ENCODE measurements around the gene REX1BD. TPM values are rescaled to one million over a fixed set of nuclear protein-coding genes. Genes with fewer than 3 reads are reported as not detected.

Gene REX1BD
- total and polyA plus RNA-seq, 8 donors: 30.0 to 158 (median 42.2) TPM

- FAIRE-seq (no peak), ATAC-seq (no peak), DNase-seq (peak in 2 of 6 donors; percentile 26 to 81)
- H3K9me3 ChIP-seq: no peaks in the 10 kb centered on the region
- H3K4me3 ChIP-seq: peak within 1 kb of the TSS; percentile 33 to 79 (median 72)
- WGBS, 2 donors: 3% methylated on average over 47 of the region's 47 CpGs
- peaks cover 5 to 8% (median 7%) of the 10 kb centered on the region in 3 donors for H3K4me1 ChIP-seq
- peak within 1 kb of the TSS; percentile 70 to 91 (median 82) for H3K27ac ChIP-seq
- H3K27me3 ChIP-seq: no peaks in the 10 kb centered on the region
- H3K36me3 ChIP-seq: no peaks in the 10 kb centered on the region
- TF ChIP-seq CTCF (IDR thresholded peaks at IDR 0.05): no peak
- intact Hi-C loops (cut with DNase I): no loop called here
These were observed 48.5 kb downstream of the REX1BD start, which contains the start of gene KLHL26 for GRCh38 chr19:18636969-18637629. Gene KLHL26 (plus strand): TSS chr19:18637028. CDS start chr19:18637055, 27 bp downstream.

GRCh38 chr19:18637673-18638630 is 49.4 kb downstream of the REX1BD start:
- 9 to 12% methylated on average over 3 of the region's 3 CpGs for WGBS, 2 donors
- FAIRE-seq: no peak
- DNase-seq: peak in 5 of 6 donors; percentile 78 to 86 (median 83)
- Histone ChIP-seq H3K27me3 (no peaks in the 10 kb centered on the region), H3K4me3 (peak overlapping the region in 3 of 4 donors; percentile 72 to 79 (median 73)), H3K36me3 (no peaks in the 10 kb centered on the region), H3K27ac (peak overlapping the region; percentile 70 to 91 (median 82)), H3K4me1 (peaks cover 5 to 8% (median 7%) of the 10 kb centered on the region in 3 donors), H3K9me3 (no peaks in the 10 kb centered on the region)
- intact Hi-C loops (cut with DNase I): no loop called here
- ATAC-seq: peak; percentile 63 to 73 (median 66)
- TF ChIP-seq CTCF (IDR thresholded peaks at IDR 0.05): no peak

GRCh38 chr19:18639706-18640243 is 51.2 kb downstream of the REX1BD start:
- H3K9me3 ChIP-seq: no peaks in the 10 kb centered on the region
- 63 to 67% methylated on average over 8 of the region's 8 CpGs for WGBS, 2 donors
- H3K27me3 ChIP-seq: no peaks in the 10 kb centered on the region
- ATAC-seq: no peak
- TF ChIP-seq CTCF (IDR thresholded peaks at IDR 0.05): no peak
- H3K27ac ChIP-seq: no peak overlapping the region
- intact Hi-C loops (cut with DNase I): no loop called here
- no peaks in the 10 kb centered on the region for H3K36me3 ChIP-seq
- H3K4me3 ChIP-seq: no peak overlapping the region
- DNase-seq: no peak
- H3K4me1 ChIP-seq: peaks cover 5 to 8% (median 7%) of the 10 kb centered on the region in 3 donors
- no peak for FAIRE-seq

Other genes with a start within 250 kb of the REX1BD start
- gene PGPEP1, start 248.2 kb upstream of the REX1BD start, total RNA-seq: 10 to 100 TPM; 32.9 to 44.4 (median 37.1) TPM
- 10 to 100 TPM; 10.4 to 20.7 TPM for gene PGPEP1, start 248.2 kb upstream of the REX1BD start, polyA plus RNA-seq
- gene GDF15, start 202.6 kb upstream of the REX1BD start, total RNA-seq: 100 to 1,000 TPM in 2 of 6 donors, 10 to 100 TPM in 4; 33.3 to 277 (median 43.5) TPM
- 10 to 100 TPM; 28.1 to 57.7 TPM for gene GDF15, start 202.6 kb upstream of the REX1BD start, polyA plus RNA-seq
- 1 to 10 TPM in 3 of 6 donors, under 1 TPM in 3; 0.14 to 6.1 (median 1.2) TPM for gene LRRC25, start 191.2 kb upstream of the REX1BD start, total RNA-seq
- 1 to 10 TPM in 1 of 2 donors, under 1 TPM in 1; 0.85 to 1.0 TPM for gene LRRC25, start 191.2 kb upstream of the REX1BD start, polyA plus RNA-seq
- 10 to 100 TPM; 20.5 to 33.8 (median 23.7) TPM for gene SSBP4, start 169.4 kb upstream of the REX1BD start, total RNA-seq
- gene SSBP4, start 169.4 kb upstream of the REX1BD start, polyA plus RNA-seq: 100 to 1,000 TPM in 1 of 2 donors, 10 to 100 TPM in 1; 77.5 to 116 TPM
- 10 to 100 TPM; 26.1 to 58.4 (median 44.7) TPM for gene ISYNA1, start 150.7 kb upstream of the REX1BD start, total RNA-seq
- 100 to 1,000 TPM; 187 to 309 TPM for gene ISYNA1, start 150.7 kb upstream of the REX1BD start, polyA plus RNA-seq
- 10 to 100 TPM in 1 of 6 donors, 1 to 10 TPM in 5; 5.8 to 10.5 (median 9.3) TPM for gene ELL, start 66.7 kb upstream of the REX1BD start, total RNA-seq
- 10 to 100 TPM; 10.3 to 13.4 TPM for gene ELL, start 66.7 kb upstream of the REX1BD start, polyA plus RNA-seq
- gene FKBP8, start 45.2 kb upstream of the REX1BD start, total RNA-seq: 100 to 1,000 TPM in 2 of 6 donors, 10 to 100 TPM in 4; 73.8 to 104 (median 87.9) TPM
- gene FKBP8, start 45.2 kb upstream of the REX1BD start, polyA plus RNA-seq: 100 to 1,000 TPM; 198 to 218 TPM
- gene KXD1, start 30.9 kb upstream of the REX1BD start, total RNA-seq: 10 to 100 TPM; 33.4 to 46.2 (median 41.9) TPM
- gene KXD1, start 30.9 kb upstream of the REX1BD start, polyA plus RNA-seq: 10 to 100 TPM; 48.7 to 66.9 TPM
- 100 to 1,000 TPM; 522 to 838 (median 679) TPM for gene UBA52, start 16.9 kb upstream of the REX1BD start, total RNA-seq
- gene UBA52, start 16.9 kb upstream of the REX1BD start, polyA plus RNA-seq: 100 to 1,000 TPM; 402 to 680 TPM
- gene CRLF1, start 18.0 kb downstream of the REX1BD start, total RNA-seq: 1 to 10 TPM in 5 of 6 donors, under 1 TPM in 1; 0.87 to 9.1 (median 4.1) TPM
- gene CRLF1, start 18.0 kb downstream of the REX1BD start, polyA plus RNA-seq: 10 to 100 TPM in 1 of 2 donors, 1 to 10 TPM in 1; 9.6 to 20.3 TPM
- gene TMEM59L, start 24.1 kb downstream of the REX1BD start, total RNA-seq: 1 to 10 TPM in 2 of 6 donors, under 1 TPM in 4; 0.56 to 4.4 (median 0.94) TPM
- gene TMEM59L, start 24.1 kb downstream of the REX1BD start, polyA plus RNA-seq: 1 to 10 TPM; 5.2 to 8.9 TPM
- gene KLHL26, start 48.2 kb downstream of the REX1BD start, total RNA-seq: 1 to 10 TPM; 4.6 to 7.8 (median 6.0) TPM
- 1 to 10 TPM; 3.2 to 4.1 TPM for gene KLHL26, start 48.2 kb downstream of the REX1BD start, polyA plus RNA-seq
- 1 to 10 TPM; 5.2 to 8.1 (median 6.5) TPM for gene CRTC1, start 94.9 kb downstream of the REX1BD start, total RNA-seq
- gene CRTC1, start 94.9 kb downstream of the REX1BD start, polyA plus RNA-seq: 10 to 100 TPM; 12.4 to 18.1 TPM
- 1 to 10 TPM in 2 of 6 donors, under 1 TPM in 4; 0.05 to 3.7 (median 0.59) TPM for gene COMP, start 202.5 kb downstream of the REX1BD start, total RNA-seq
- gene COMP, start 202.5 kb downstream of the REX1BD start, polyA plus RNA-seq: under 1 TPM; 0.23 to 0.49 TPM
- gene UPF1, start 243.2 kb downstream of the REX1BD start, total RNA-seq: 10 to 100 TPM; 26.3 to 54.4 (median 33.4) TPM
- 10 to 100 TPM; 44.1 to 50.7 TPM for gene UPF1, start 243.2 kb downstream of the REX1BD start, polyA plus RNA-seq

Data from pancreas (tissue), 10 donors.